HL-60 (cell line): ENCODE results near the gene ASXL1.

ENCODE experiments used
- CTCF ChIP-seq: IDR thresholded peaks from one replicate; pipeline ENCODE4 v1.5.1; 2011; ENCODE audit warnings: low read length, control low read depth, inconsistent platforms; ENCODE audit not compliant: insufficient read depth
- GABPA ChIP-seq: IDR thresholded peaks from 2 replicates; pipeline ENCODE4 v1.6.1; 2012; ENCODE audit warnings: low read depth
- POLR2AphosphoS5 ChIP-seq: IDR thresholded peaks from 2 replicates; pipeline ENCODE4 v1.6.1; 2012; ENCODE audit warnings: low read depth
- REST ChIP-seq: IDR thresholded peaks from 2 replicates; pipeline ENCODE4 v1.6.1; 2012; ENCODE audit warnings: low read depth; ENCODE audit not compliant: insufficient replicate concordance
- SPI1 ChIP-seq: IDR thresholded peaks from 2 replicates; pipeline ENCODE4 v1.6.1; 2012; ENCODE audit warnings: low read depth, mild to moderate bottlenecking, borderline replicate concordance

GRCh38 chr20:32357375-32357868 is 709 bp upstream of the ASXL1 start:
- TF ChIP-seq CTCF (no peak), REST (no peak), POLR2AphosphoS5 (no peak), GABPA (no peak), SPI1 (no peak)
